HCT116 (cell line): ENCODE data around the gene GNAT1. TPM values are rescaled to one million over a fixed set of nuclear protein-coding genes. Genes with fewer than 3 reads are reported as not detected.

Experiments
- ATAC-seq: fragments of 200-7000 bp; cut with Tn5 transposase; 2 replicates; pipeline ENCODE4 v1.9.1; 2020; ENCODE audit warnings: mild to moderate bottlenecking, moderate library complexity
- BruUV-seq: library from RNA; stranded (reverse); fragments of 400-500 nt; replicated peaks from 2 replicates; lab custom pipeline; 2021; lab: Mats Ljungman, UMichigan
- CTCF ChIA-PET: fragments of 300-600 bp; sonication (Branson Sonifier 250); formaldehyde crosslinking; loops from one replicate; lab custom pipeline; 2021; ENCODE audit warnings: antibody characterized with exemption; lab: Charles Lee
- POLR2A ChIA-PET: fragments of 300-600, 350-600 bp; sonication (Branson Sonifier 250); formaldehyde crosslinking; loops from one replicate; lab custom pipeline; 2021; ENCODE audit warnings: antibody characterized with exemption; lab: Charles Lee
- RAD21 ChIA-PET, 2 experiments: fragments of 300-600 bp; sonication (Branson Sonifier 250); formaldehyde crosslinking; loops; one replicate each; lab custom pipeline; 2023; ENCODE audit warnings: low total read pairs in 2 of 2; ENCODE audit not compliant: uncharacterized antibody in 2 of 2, unreplicated experiment in 2 of 2, low non-redundant PET in 1 of 2; lab: Charles Lee
- DNase-seq: peaks from one replicate; pipeline ENCODE4 v3.0.0-alpha.2; 2010; ENCODE audit warnings: low read depth, low spot score
- H2AFZ ChIP-seq: fragments of 200-600 bp; shearing (Covaris generic), sonication (generic); 2 replicates; pipeline ENCODE4 v1.6.1; 2017; ENCODE audit warnings: low read depth, mixed run types, mixed read lengths, antibody characterized with exemption, low read length; ENCODE audit not compliant: poor library complexity, severe bottlenecking
- H3K27ac ChIP-seq: 2 replicates; pipeline ENCODE4 v1.5.1; 2012; ENCODE audit warnings: low read depth, low read length
- H3K27me3 ChIP-seq: fragments of 200-600 bp; sonication (generic); 2 replicates; pipeline ENCODE4 v1.6.1; 2016; ENCODE audit warnings: mixed run types, low read length, mixed read lengths; ENCODE audit not compliant: insufficient read depth
- H3K36me3 ChIP-seq, 2 experiments: fragments of 200-500 bp in 1 of 2; fragments of 200-600 bp in 1 of 2; sonication (Bioruptor generic) in 1 of 2; sonication (generic) in 1 of 2; 2 replicates each; pipeline versions ENCODE4 v1.5.1 to v1.6.1; 2014 to 2016; ENCODE audit warnings: low read length in 2 of 2, inconsistent platforms in 1 of 2, mixed read lengths in 1 of 2, mixed run types in 1 of 2; ENCODE audit not compliant: insufficient read depth in 2 of 2, control insufficient read depth in 1 of 2
- H3K4me1 ChIP-seq, 2 experiments: fragments of 200-600 bp in 1 of 2; sonication (generic) in 1 of 2; 2 replicates each; pipeline versions ENCODE4 v1.5.1 to v1.6.1; 2012 to 2017; ENCODE audit warnings: low read length in 2 of 2, inconsistent platforms in 1 of 2, mild to moderate bottlenecking in 1 of 2, mixed read lengths in 1 of 2, mixed run types in 1 of 2, moderate library complexity in 1 of 2; ENCODE audit not compliant: insufficient read depth in 2 of 2, control insufficient read depth in 1 of 2
- H3K4me2 ChIP-seq: fragments of 200-600 bp; sonication (generic); 2 replicates; pipeline ENCODE4 v1.6.1; 2017; ENCODE audit warnings: mixed run types, low read length, mixed read lengths
- H3K4me3 ChIP-seq, 2 experiments: fragments of 200-600 bp in 1 of 2; sonication (generic) in 1 of 2; replicated peaks in 1 of 2; 2 replicates each; pipeline ENCODE4 v1.5.1; 2011 to 2016; ENCODE audit warnings: low read length in 2 of 2, control low read depth in 1 of 2, low read depth in 1 of 2, mild to moderate bottlenecking in 1 of 2, mixed read lengths in 1 of 2, mixed run types in 1 of 2
- H3K79me2 ChIP-seq: fragments of 200-600 bp; sonication (generic); 2 replicates; pipeline ENCODE4 v1.6.1; 2017; ENCODE audit warnings: mild to moderate bottlenecking, mixed run types, low read length, moderate library complexity, mixed read lengths; ENCODE audit not compliant: insufficient read depth
- H3K9ac ChIP-seq: fragments of 200-600 bp; sonication (generic); 2 replicates; pipeline ENCODE4 v1.6.1; 2016; ENCODE audit warnings: low read length, mixed read lengths
- H3K9me2 ChIP-seq: fragments of 200-600 bp; sonication (generic), shearing (Covaris generic); 2 replicates; pipeline ENCODE4 v1.6.1; 2017; ENCODE audit warnings: mixed run types, mild to moderate bottlenecking, moderate library complexity; ENCODE audit not compliant: insufficient read depth
- H3K9me3 ChIP-seq, 2 experiments: fragments of 200-500 bp in 1 of 2; fragments of 200-600 bp in 1 of 2; sonication (Bioruptor generic) in 1 of 2; sonication (generic) in 1 of 2; 2 replicates each; pipeline ENCODE4 v1.6.1; 2014 to 2017; ENCODE audit warnings: low read length in 2 of 2, mixed read lengths in 2 of 2, inconsistent platforms in 1 of 2, low read depth in 1 of 2, mild to moderate bottlenecking in 1 of 2, mixed run types in 1 of 2, moderate library complexity in 1 of 2; ENCODE audit not compliant: control insufficient read depth in 1 of 2, insufficient read depth in 1 of 2
- H4K20me1 ChIP-seq: fragments of 200-600 bp; sonication (generic), shearing (Covaris generic); 2 replicates; pipeline ENCODE4 v1.6.1; 2017; ENCODE audit warnings: mixed run types, mild to moderate bottlenecking, moderate library complexity; ENCODE audit not compliant: insufficient read depth
- CEBPB ChIP-seq: IDR thresholded peaks from 2 replicates; pipeline ENCODE4 v1.6.1; 2012; ENCODE audit warnings: low read depth
- EGR1 ChIP-seq: IDR thresholded peaks from 2 replicates; pipeline ENCODE4 v1.6.1; 2012; ENCODE audit warnings: low read depth
- ELF1 ChIP-seq: IDR thresholded peaks from 2 replicates; pipeline ENCODE4 v1.6.1; 2012; ENCODE audit warnings: low read depth, borderline replicate concordance
- FOSL1 ChIP-seq: IDR thresholded peaks from 2 replicates; pipeline ENCODE4 v1.6.1; 2012; ENCODE audit warnings: low read depth
- JUND ChIP-seq: IDR thresholded peaks from 2 replicates; pipeline ENCODE4 v1.6.1; 2012
- POLR2AphosphoS5 ChIP-seq: IDR thresholded peaks from 2 replicates; pipeline ENCODE4 v1.6.1; 2011; ENCODE audit warnings: mild to moderate bottlenecking, low read depth, low read length, moderate library complexity
- SP1 ChIP-seq: IDR thresholded peaks from 2 replicates; pipeline ENCODE4 v1.6.1; 2012; ENCODE audit warnings: low read depth
- TCF7L2 ChIP-seq: IDR thresholded peaks from 2 replicates; pipeline ENCODE4 v1.7.0; 2011; ENCODE audit warnings: borderline replicate concordance, inconsistent platforms; ENCODE audit not compliant: insufficient read depth, insufficient read length; ENCODE audit errors: extremely low read depth
- YY1 ChIP-seq: IDR thresholded peaks from 2 replicates; pipeline ENCODE4 v1.6.1; 2011; ENCODE audit warnings: low read length, low read depth, moderate library complexity, mild to moderate bottlenecking; ENCODE audit not compliant: insufficient replicate concordance; ENCODE audit errors: extremely low read depth
- ZNF274 ChIP-seq: fragments of 200-500 bp; sonication (Bioruptor generic); IDR thresholded peaks from 2 replicates; pipeline ENCODE4 v1.6.1; 2014; ENCODE audit warnings: mild to moderate bottlenecking, low read depth, low read length, inconsistent platforms
- intact Hi-C: fragments of 100-400 bp; cut with micrococcal nuclease; formaldehyde crosslinking; loops from 2 replicates; pipeline ENCODE4 v1.10.0; 2022
- total RNA-seq: library from RNA; stranded (reverse); gene quantifications from one replicate; pipeline ENCODE4 v1.2.1, GENCODE V29; 2021; ENCODE audit not compliant: unreplicated experiment
- TF ChIP-seq, protein P1 (sequence below): IDR thresholded peaks from 2 replicates; pipeline ENCODE4 v1.6.1; 2012; ENCODE audit warnings: low read depth
- TF ChIP-seq, protein P2 (sequence below): IDR thresholded peaks from 2 replicates; pipeline ENCODE4 v1.6.1; 2012
- TF ChIP-seq, protein P3 (sequence below): IDR thresholded peaks from 2 replicates; pipeline ENCODE4 v1.6.1; 2012

The GNAT1 gene
- total RNA-seq, 1 experiment from 2014 or later: not detected

DNA sequence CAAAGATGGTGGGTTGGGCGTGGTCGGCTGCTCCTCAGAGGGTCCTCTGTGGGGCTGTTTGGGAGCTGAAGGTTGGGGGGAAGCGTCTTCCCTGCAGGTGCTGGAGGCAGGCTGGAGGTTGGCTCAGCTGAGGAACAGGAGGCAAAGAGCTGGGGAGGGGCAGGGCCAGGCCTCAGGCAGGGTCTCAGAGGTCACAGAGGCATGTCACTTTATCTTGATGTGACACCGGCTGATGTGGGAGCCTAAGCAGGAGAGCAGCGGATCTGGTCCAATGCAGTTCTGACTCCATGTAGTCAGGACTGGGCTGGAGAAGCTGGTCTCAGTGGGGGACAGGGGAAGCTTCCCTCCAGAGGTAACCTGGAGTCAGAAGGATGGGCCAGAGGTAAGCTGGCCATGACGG is 7.7 kb upstream of the GNAT1 start:
- RAD21 ChIA-PET: no interaction called here
- no TSS peak for BruUV-seq

More for the DNA sequence above, 7.7 kb upstream of the GNAT1 start:
- no peak for ATAC-seq
- H3K27ac ChIP-seq: no peak overlapping the region
- H3K4me3 ChIP-seq: no peak overlapping the region
- H2AFZ ChIP-seq: no peak overlapping the region
- H3K9me3 ChIP-seq: no peaks in the 10 kb centered on the region
- H3K9ac ChIP-seq: no peak overlapping the region
- H3K9me2 ChIP-seq: no peaks in the 10 kb centered on the region
- H4K20me1 ChIP-seq: no peaks in the 10 kb centered on the region
- POLR2A ChIA-PET: no interaction called here
- CTCF ChIA-PET: no interaction called here
- no peaks in the 10 kb centered on the region; a peak in 1 of 4 replicates for H3K36me3 ChIP-seq
- no peaks in the 10 kb centered on the region for H3K27me3 ChIP-seq
- no peaks in the 10 kb centered on the region for H3K79me2 ChIP-seq
- TF ChIP-seq, protein P1, sequence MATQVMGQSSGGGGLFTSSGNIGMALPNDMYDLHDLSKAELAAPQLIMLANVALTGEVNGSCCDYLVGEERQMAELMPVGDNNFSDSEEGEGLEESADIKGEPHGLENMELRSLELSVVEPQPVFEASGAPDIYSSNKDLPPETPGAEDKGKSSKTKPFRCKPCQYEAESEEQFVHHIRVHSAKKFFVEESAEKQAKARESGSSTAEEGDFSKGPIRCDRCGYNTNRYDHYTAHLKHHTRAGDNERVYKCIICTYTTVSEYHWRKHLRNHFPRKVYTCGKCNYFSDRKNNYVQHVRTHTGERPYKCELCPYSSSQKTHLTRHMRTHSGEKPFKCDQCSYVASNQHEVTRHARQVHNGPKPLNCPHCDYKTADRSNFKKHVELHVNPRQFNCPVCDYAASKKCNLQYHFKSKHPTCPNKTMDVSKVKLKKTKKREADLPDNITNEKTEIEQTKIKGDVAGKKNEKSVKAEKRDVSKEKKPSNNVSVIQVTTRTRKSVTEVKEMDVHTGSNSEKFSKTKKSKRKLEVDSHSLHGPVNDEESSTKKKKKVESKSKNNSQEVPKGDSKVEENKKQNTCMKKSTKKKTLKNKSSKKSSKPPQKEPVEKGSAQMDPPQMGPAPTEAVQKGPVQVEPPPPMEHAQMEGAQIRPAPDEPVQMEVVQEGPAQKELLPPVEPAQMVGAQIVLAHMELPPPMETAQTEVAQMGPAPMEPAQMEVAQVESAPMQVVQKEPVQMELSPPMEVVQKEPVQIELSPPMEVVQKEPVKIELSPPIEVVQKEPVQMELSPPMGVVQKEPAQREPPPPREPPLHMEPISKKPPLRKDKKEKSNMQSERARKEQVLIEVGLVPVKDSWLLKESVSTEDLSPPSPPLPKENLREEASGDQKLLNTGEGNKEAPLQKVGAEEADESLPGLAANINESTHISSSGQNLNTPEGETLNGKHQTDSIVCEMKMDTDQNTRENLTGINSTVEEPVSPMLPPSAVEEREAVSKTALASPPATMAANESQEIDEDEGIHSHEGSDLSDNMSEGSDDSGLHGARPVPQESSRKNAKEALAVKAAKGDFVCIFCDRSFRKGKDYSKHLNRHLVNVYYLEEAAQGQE: no peak
- TF ChIP-seq YY1: no peak
- no peak for TF ChIP-seq EGR1
- TF ChIP-seq POLR2AphosphoS5: no peak
- no peak for TF ChIP-seq TCF7L2
- TF ChIP-seq ELF1: no peak
- TF ChIP-seq FOSL1: no peak
- no peak for TF ChIP-seq CEBPB
- TF ChIP-seq ZNF274: no peak
- TF ChIP-seq JUND: no peak
- no peak for TF ChIP-seq SP1
- TF ChIP-seq, protein P2, sequence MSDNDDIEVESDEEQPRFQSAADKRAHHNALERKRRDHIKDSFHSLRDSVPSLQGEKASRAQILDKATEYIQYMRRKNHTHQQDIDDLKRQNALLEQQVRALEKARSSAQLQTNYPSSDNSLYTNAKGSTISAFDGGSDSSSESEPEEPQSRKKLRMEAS: no peak
- TF ChIP-seq, protein P3, sequence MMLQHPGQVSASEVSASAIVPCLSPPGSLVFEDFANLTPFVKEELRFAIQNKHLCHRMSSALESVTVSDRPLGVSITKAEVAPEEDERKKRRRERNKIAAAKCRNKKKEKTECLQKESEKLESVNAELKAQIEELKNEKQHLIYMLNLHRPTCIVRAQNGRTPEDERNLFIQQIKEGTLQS: no peak
- TF ChIP-seq, all 23 proteins: peak for 0
- Histone ChIP-seq H3K4me2 (no peak overlapping the region), H3K4me1 (peaks cover under 1 to 6% of the 10 kb centered on the region in 2 experiments; a peak in 2 of 4 replicates)
- no peak for DNase-seq
- intact Hi-C loops: no loop called here
